Body of pancreas (tissue), 4 donors: Measurements from ENCODE around the gene TOMM70. TPM values are rescaled to one million over a fixed set of nuclear protein-coding genes. Genes with fewer than 3 reads are reported as not detected.

ENCODE experiments used
- ATAC-seq: fragments of 150-250 bp; one replicate; pipeline ENCODE4 v1.9.1; 2016
- DNase-seq, 4 donors: peaks; one replicate each; pipeline ENCODE4 v3.0.0-alpha.2; 2019
- H3K27ac ChIP-seq, 4 donors: fragments of 200-600 bp; sonication (generic); 1 replicate in 3 of 4; 2 replicates in 1 of 4; pipeline versions ENCODE4 v1.5.1 to v1.6.1; 2016 to 2019; ENCODE audit warnings: mild to moderate bottlenecking in 1 of 4, mixed read lengths in 1 of 4, moderate library complexity in 1 of 4
- H3K27me3 ChIP-seq, 2 donors: fragments of 200-600 bp; sonication (generic); one replicate each; pipeline ENCODE4 v1.6.0; 2016; ENCODE audit warnings: mild to moderate bottlenecking in 1 of 2
- H3K36me3 ChIP-seq, 2 donors: fragments of 200-600 bp; sonication (generic); replicated peaks in 1 of 2; 2 replicates each; pipeline ENCODE4 v1.5.1; 2016; ENCODE audit warnings: low read depth in 2 of 2; ENCODE audit not compliant: insufficient read depth in 1 of 2
- H3K4me1 ChIP-seq: fragments of 200-600 bp; sonication (generic); one replicate; pipeline ENCODE4 v1.6.0; 2016
- H3K4me3 ChIP-seq, 2 donors: fragments of 200-600 bp; sonication (generic); 1 replicate in 1 of 2; 2 replicates in 1 of 2; pipeline ENCODE4 v1.5.1; 2016 to 2019
- H3K9me3 ChIP-seq, 3 donors: fragments of 200-600 bp; sonication (generic); 1 replicate in 2 of 3; 2 replicates in 1 of 3; pipeline ENCODE4 v1.5.1; 2016
- CTCF ChIP-seq, 7 experiments: fragments of 450-650 bp in 4 of 7; fragments of 200-600 bp in 3 of 7; sonication (generic) in 3 of 7; IDR thresholded peaks; one replicate each; pipeline ENCODE4 v1.5.1; 2016 to 2019; ENCODE audit warnings: antibody characterized with exemption in 7 of 7
- POLR2A ChIP-seq, 3 donors: fragments of 450-650 bp; IDR thresholded peaks; one replicate each; pipeline ENCODE4 v1.6.1; 2016; ENCODE audit warnings: antibody characterized with exemption in 3 of 3, mild to moderate bottlenecking in 2 of 3
- WGBS, 2 donors: methylation state at CpG; one replicate each; pipeline ENCODE4 v1.1.5; 2017; 5-methylcytosine and 5-hydroxymethylcytosine counted together
- intact Hi-C: fragments of 100-400 bp; cut with DNase I; formaldehyde crosslinking; loops from one replicate; pipeline ENCODE4 v1.15.1; 2023
- total RNA-seq, 2 donors: library from RNA; depleted of rRNA; stranded (reverse); fragments of >200 nt; gene quantifications; one replicate each; pipeline ENCODE4 v1.1.0, GENCODE V29; 2016

The TOMM70 gene
- total RNA-seq, 2 donors from 2014 or later, result 17.1 to 25.9 TPM

DNA sequence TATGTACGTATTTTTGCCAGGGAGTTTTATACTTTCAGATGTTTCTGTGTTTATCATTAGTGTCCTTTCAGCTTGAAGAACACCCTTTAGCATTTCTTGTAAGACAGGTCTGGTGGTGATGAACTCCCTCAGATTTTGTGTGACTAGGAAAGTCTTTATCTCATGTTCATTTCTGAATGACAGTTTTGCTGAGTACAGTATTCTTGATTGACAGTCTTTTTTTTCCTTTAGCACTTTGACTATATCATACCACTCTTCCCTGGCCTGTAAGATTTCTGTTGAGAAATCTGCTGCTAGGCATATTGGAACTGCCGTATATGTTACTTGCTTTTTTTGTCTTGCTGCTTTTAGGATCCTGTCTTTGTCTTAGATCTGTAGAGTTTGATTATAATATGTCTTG, 6.3 kb upstream of the TOMM70 start:
- WGBS, 2 donors, result 66 to 74% methylated on average over 2 of the region's 2 CpGs

DNA sequence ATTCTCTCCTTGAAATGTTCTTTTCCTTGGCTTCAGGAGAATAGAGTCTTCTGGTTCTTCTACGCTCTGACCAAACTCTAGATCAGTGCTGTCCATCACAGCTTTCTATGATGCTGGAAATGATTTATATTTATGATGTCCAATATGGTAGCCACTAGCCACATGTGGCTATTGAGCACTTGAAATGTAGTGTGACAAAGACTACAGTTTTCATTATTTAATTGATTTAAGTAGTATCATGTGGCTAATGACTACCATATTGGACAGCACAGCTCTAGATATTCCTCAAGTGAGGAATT, 3.3 kb upstream of the TOMM70 start:
- ATAC-seq (no peak), DNase-seq (no peak)
- H3K9me3 ChIP-seq, result no peaks in the 10 kb centered on the region
- intact Hi-C loops, result no loop called here
- no peak for TF ChIP-seq CTCF (IDR thresholded peaks at IDR 0.05)
- no peak for TF ChIP-seq POLR2A (IDR thresholded peaks at IDR 0.05)
- no peaks in the 10 kb centered on the region for H3K36me3 ChIP-seq
- 91 to 100% methylated on average over 1 of the region's 1 CpG for WGBS, 2 donors
- no peaks in the 10 kb centered on the region for H3K27me3 ChIP-seq
- no peak overlapping the region for H3K27ac ChIP-seq
- no peak overlapping the region for H3K4me3 ChIP-seq
- H3K4me1 ChIP-seq, result peaks cover 25% of the 10 kb centered on the region

More for the DNA sequence above, 6.3 kb upstream of the TOMM70 start:
- no peak for ATAC-seq
- no peak for DNase-seq
- Histone ChIP-seq H3K27ac (no peak overlapping the region), H3K4me1 (peaks cover 17% of the 10 kb centered on the region), H3K27me3 (no peaks in the 10 kb centered on the region), H3K4me3 (no peak overlapping the region), H3K9me3 (peaks cover 0 to 3% (median 3%) of the 10 kb centered on the region in 3 donors), H3K36me3 (no peaks in the 10 kb centered on the region)
- no peak for TF ChIP-seq CTCF (IDR thresholded peaks at IDR 0.05)
- intact Hi-C loops, result no loop called here

GRCh38 chr3:100403362-100404249, 2.7 kb upstream of the TOMM70 start:
- 41 to 52% methylated on average over 5 of the region's 5 CpGs for WGBS, 2 donors
- TF ChIP-seq CTCF (IDR thresholded peaks at IDR 0.05), result no peak
- peak in 2 of 3 donors; percentile 8 to 29 for TF ChIP-seq POLR2A (IDR thresholded peaks at IDR 0.05)
- H3K4me1 ChIP-seq, result peaks cover 31% of the 10 kb centered on the region
- ATAC-seq (no peak), DNase-seq (peak; percentile 10 to 35 (median 22))
- H3K27me3 ChIP-seq, result no peaks in the 10 kb centered on the region
- intact Hi-C loops, result no loop called here
- no peaks in the 10 kb centered on the region for H3K9me3 ChIP-seq
- no peak overlapping the region for H3K27ac ChIP-seq
- no peaks in the 10 kb centered on the region for H3K36me3 ChIP-seq
- peak overlapping the region in 1 of 2 donors; percentile 90 for H3K4me3 ChIP-seq

- no peak for TF ChIP-seq CTCF (IDR thresholded peaks at IDR 0.05)
- no peak for TF ChIP-seq POLR2A (IDR thresholded peaks at IDR 0.05)
- DNase-seq (no peak), ATAC-seq (no peak)
- H3K27me3 ChIP-seq, result no peaks in the 10 kb centered on the region
- H3K4me3 ChIP-seq, result peak overlapping the region in 1 of 2 donors; percentile 90
- WGBS, 2 donors, result 21% methylated on average over 2 of the region's 2 CpGs
- H3K27ac ChIP-seq, result peak overlapping the region in 1 of 4 donors; percentile 91
- H3K4me1 ChIP-seq, result peaks cover 33% of the 10 kb centered on the region
- no peaks in the 10 kb centered on the region for H3K9me3 ChIP-seq
- intact Hi-C loops, result no loop called here
- no peaks in the 10 kb centered on the region for H3K36me3 ChIP-seq
These were observed 2.0 kb upstream of the TOMM70 start for GRCh38 chr3:100402891-100403290.

DNA sequence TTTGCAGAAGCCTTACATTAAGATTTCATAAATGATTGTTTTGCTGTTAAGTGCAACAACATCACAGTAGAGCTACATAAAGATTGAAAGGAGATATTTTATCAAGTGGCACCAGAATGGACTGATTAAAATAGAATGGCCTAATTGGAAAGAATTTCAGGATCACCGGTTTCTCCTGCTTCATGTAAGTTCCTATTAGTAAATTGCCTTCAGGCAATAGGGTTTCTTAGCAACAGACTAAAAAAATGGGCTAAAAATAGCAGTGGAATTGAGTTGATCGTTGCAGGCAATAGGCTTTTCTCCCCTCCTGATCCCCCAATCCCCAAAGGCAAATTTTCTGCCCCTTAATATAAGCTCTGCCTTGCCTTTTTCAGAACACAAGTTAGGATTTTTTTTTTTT, 1.4 kb upstream of the TOMM70 start:
- WGBS, 2 donors, result 0 to 2% methylated on average over 2 of the region's 2 CpGs
- no peaks in the 10 kb centered on the region for H3K27me3 ChIP-seq
- intact Hi-C loops, result no loop called here
- TF ChIP-seq CTCF (IDR thresholded peaks at IDR 0.05), result no peak
- TF ChIP-seq POLR2A (IDR thresholded peaks at IDR 0.05), result no peak
- H3K36me3 ChIP-seq, result no peaks in the 10 kb centered on the region
- ATAC-seq, result no peak
- H3K4me3 ChIP-seq, result peak overlapping the region; percentile 87 to 90
- H3K4me1 ChIP-seq, result peaks cover 36% of the 10 kb centered on the region
- H3K27ac ChIP-seq, result peak overlapping the region in 3 of 4 donors; percentile 70 to 91 (median 88)
- no peak for DNase-seq
- H3K9me3 ChIP-seq, result no peaks in the 10 kb centered on the region
